ENCODE measurements around the gene NFIA. TPM values are rescaled to one million over a fixed set of nuclear protein-coding genes. Genes with fewer than 3 reads are reported as not detected.

The NFIA gene
- total and polyA plus RNA-seq, 10 of the 15 experiments (the other 5 are each of a cell fraction or from before 2014, with no cell fraction given) = 0.10 to 0.16 TPM; not detected in 8

GRCh38 chr1:61504852-61505390 lies 422.6 kb downstream of the NFIA start (continued):
- TF ChIP-seq PRDM15 (CRISPR knock-in tag; IDR thresholded peaks at IDR 0.05) (no peak), HDAC2 (IDR thresholded peaks at IDR 0.05) (no peak)

- H4K20me1 ChIP-seq (ENCODE audit: control insufficient read depth, insufficient read depth) = no peaks in the 10 kb centered on the region
- H3K27ac ChIP-seq (ENCODE audit: control insufficient read depth, insufficient read depth) = no peak overlapping the region
- no peak overlapping the region for H3K9ac ChIP-seq (ENCODE audit: control insufficient read depth, insufficient read depth, low read length)
- no TSS peak for BruUV-seq (replicated peaks)
- no peak overlapping the region for H3K4me3 ChIP-seq
- ATAC-seq = no peak
- no peaks in the 10 kb centered on the region for H3K36me3 ChIP-seq (ENCODE audit: control insufficient read depth in 2 of 2, insufficient read depth in 2 of 2, low read length in 1 of 2)
- in situ Hi-C loops (cut with MboI) (no loop called here), intact Hi-C loops (cut with micrococcal nuclease; ENCODE audit: unreplicated experiment) (no loop called here)
- no peak overlapping the region for H2AFZ ChIP-seq (ENCODE audit: control insufficient read depth, low read depth, low read length)
- no peak for FAIRE-seq
- WGBS (ENCODE audit: insufficient coverage, insufficient replicate concordance, low lambda C conversion rate, missing lambda C conversion rate) = 44% methylated on average over 2 of the region's 2 CpGs
- H3K9me3 ChIP-seq (replicated peaks; ENCODE audit: control insufficient read depth, insufficient read depth, low read length) = no peaks in the 10 kb centered on the region
- CTCF ChIA-PET = no interaction called here
- RAD21 ChIA-PET (ENCODE audit: unreplicated experiment) = no interaction called here
- TF ChIP-seq SIN3A (IDR thresholded peaks at IDR 0.05; ENCODE audit: low read depth, low read length) (no peak), PAX5 (IDR thresholded peaks at IDR 0.05; ENCODE audit: borderline replicate concordance, low read depth, low read length) (no peak), RUNX3 (IDR thresholded peaks at IDR 0.05; ENCODE audit: low read length) (no peak), RELA (IDR thresholded peaks at IDR 0.05; ENCODE audit: borderline replicate concordance, partially characterized antibody) (no peak)
- TF ChIP-seq, protein P1, sequence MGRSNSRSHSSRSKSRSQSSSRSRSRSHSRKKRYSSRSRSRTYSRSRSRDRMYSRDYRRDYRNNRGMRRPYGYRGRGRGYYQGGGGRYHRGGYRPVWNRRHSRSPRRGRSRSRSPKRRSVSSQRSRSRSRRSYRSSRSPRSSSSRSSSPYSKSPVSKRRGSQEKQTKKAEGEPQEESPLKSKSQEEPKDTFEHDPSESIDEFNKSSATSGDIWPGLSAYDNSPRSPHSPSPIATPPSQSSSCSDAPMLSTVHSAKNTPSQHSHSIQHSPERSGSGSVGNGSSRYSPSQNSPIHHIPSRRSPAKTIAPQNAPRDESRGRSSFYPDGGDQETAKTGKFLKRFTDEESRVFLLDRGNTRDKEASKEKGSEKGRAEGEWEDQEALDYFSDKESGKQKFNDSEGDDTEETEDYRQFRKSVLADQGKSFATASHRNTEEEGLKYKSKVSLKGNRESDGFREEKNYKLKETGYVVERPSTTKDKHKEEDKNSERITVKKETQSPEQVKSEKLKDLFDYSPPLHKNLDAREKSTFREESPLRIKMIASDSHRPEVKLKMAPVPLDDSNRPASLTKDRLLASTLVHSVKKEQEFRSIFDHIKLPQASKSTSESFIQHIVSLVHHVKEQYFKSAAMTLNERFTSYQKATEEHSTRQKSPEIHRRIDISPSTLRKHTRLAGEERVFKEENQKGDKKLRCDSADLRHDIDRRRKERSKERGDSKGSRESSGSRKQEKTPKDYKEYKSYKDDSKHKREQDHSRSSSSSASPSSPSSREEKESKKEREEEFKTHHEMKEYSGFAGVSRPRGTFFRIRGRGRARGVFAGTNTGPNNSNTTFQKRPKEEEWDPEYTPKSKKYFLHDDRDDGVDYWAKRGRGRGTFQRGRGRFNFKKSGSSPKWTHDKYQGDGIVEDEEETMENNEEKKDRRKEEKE (IDR thresholded peaks at IDR 0.05) = no peak
- H3K4me2 ChIP-seq (ENCODE audit: control insufficient read depth, insufficient read depth) = no peak overlapping the region
- H3K79me2 ChIP-seq (ENCODE audit: control insufficient read depth, insufficient read depth, low read length) = no peaks in the 10 kb centered on the region
- no peaks in the 10 kb centered on the region for H3K4me1 ChIP-seq (ENCODE audit: control insufficient read depth, insufficient read depth, low read length)
- no peak for DNase-seq (ENCODE audit: low read depth, low spot score)
- H3K27me3 ChIP-seq (replicated peaks in 1 of 2; ENCODE audit: control insufficient read depth in 2 of 2, insufficient read depth in 2 of 2, low read length in 1 of 2) = no peaks in the 10 kb centered on the region; a peak in 1 of 4 replicates
- POLR2A ChIA-PET = no interaction called here
- SMC1A ChIA-PET (ENCODE audit: uncharacterized antibody, unreplicated experiment) = no interaction called here
Measured at GRCh38 chr1:61506236-61506635, 423.9 kb downstream of the NFIA start.

All from GM12878 (cell line).